Neural cell (in vitro differentiated cells): ENCODE measurements around the gene TRPM7. TPM values are rescaled to one million over a fixed set of nuclear protein-coding genes. Genes with fewer than 3 reads are reported as not detected.
"Not testable (repeated sequence)": the region's sequence is repeated elsewhere in the genome, so short reads cannot be mapped to it uniquely, and the experiment has no call there.

ENCODE experiments used
- H2AFZ ChIP-seq: fragments of 200-600, 300-800 bp; sonication (generic), shearing (Covaris generic); 2 replicates; pipeline ENCODE4 v1.6.0; 2014; ENCODE audit warnings: low read depth, mild to moderate bottlenecking, antibody characterized with exemption, low read length, moderate library complexity
- H3F3A ChIP-seq: fragments of 200-600 bp; shearing (Covaris generic); 2 replicates; pipeline ENCODE4 v1.6.1; 2016; ENCODE audit warnings: mild to moderate bottlenecking, moderate library complexity, mixed read lengths, antibody characterized with exemption, low read length; ENCODE audit not compliant: insufficient read depth, poor library complexity, severe bottlenecking
- H3K27ac ChIP-seq: fragments of 200-600, 300-800 bp; sonication (generic), shearing (Covaris generic); 2 replicates; pipeline ENCODE4 v1.5.1; 2014; ENCODE audit warnings: mild to moderate bottlenecking, low read length, moderate library complexity
- H3K27me3 ChIP-seq: fragments of 300-800, 200-600 bp; sonication (generic), shearing (Covaris generic); 2 replicates; pipeline ENCODE4 v1.6.0; 2014; ENCODE audit warnings: mild to moderate bottlenecking, low read depth, low read length, moderate library complexity; ENCODE audit not compliant: insufficient read depth
- H3K36me3 ChIP-seq: fragments of 300-800, 200-600 bp; sonication (generic), shearing (Covaris generic); 2 replicates; pipeline ENCODE4 v1.5.1; 2014; ENCODE audit warnings: mild to moderate bottlenecking, antibody characterized with exemption, low read length, moderate library complexity; ENCODE audit not compliant: insufficient read depth
- H3K4me2 ChIP-seq: fragments of 300-800, 200-600 bp; sonication (generic), shearing (Covaris generic); 2 replicates; pipeline ENCODE4 v1.6.0; 2014; ENCODE audit warnings: mild to moderate bottlenecking, low read length
- H3K4me3 ChIP-seq: fragments of 300-800, 200-600 bp; sonication (generic), shearing (Covaris generic); 2 replicates; pipeline ENCODE4 v1.5.1; 2014; ENCODE audit warnings: mild to moderate bottlenecking, low read length, moderate library complexity
- H3K79me2 ChIP-seq: fragments of 200-600 bp; shearing (Covaris generic); replicated peaks from 2 replicates; pipeline ENCODE4 v1.6.0; 2014; ENCODE audit warnings: mild to moderate bottlenecking, low read length, moderate library complexity; ENCODE audit not compliant: insufficient read depth
- H3K9ac ChIP-seq: fragments of 300-800, 200-600 bp; sonication (generic), shearing (Covaris generic); 2 replicates; pipeline ENCODE4 v1.6.1; 2016; ENCODE audit warnings: mild to moderate bottlenecking, low read length, mixed read lengths
- H3K9me2 ChIP-seq: fragments of 200-600 bp; shearing (Covaris generic); 2 replicates; pipeline ENCODE4 v1.6.1; 2016; ENCODE audit warnings: mild to moderate bottlenecking, low read length, mixed read lengths; ENCODE audit not compliant: insufficient read depth
- H3K9me3 ChIP-seq: fragments of 200-600, 300-800 bp; sonication (generic), shearing (Covaris generic); 2 replicates; pipeline ENCODE4 v1.6.1; 2016; ENCODE audit warnings: mild to moderate bottlenecking, mixed run types, low read length, moderate library complexity, mixed read lengths
- H4K20me1 ChIP-seq: fragments of 200-600 bp; shearing (Covaris generic); 2 replicates; pipeline ENCODE4 v1.6.1; 2016; ENCODE audit warnings: mild to moderate bottlenecking, mixed run types; ENCODE audit not compliant: insufficient read depth
- EP300 ChIP-seq: fragments of 450-650 bp; conservative IDR thresholded peaks from 2 replicates; pipeline ENCODE4 v1.6.1; 2014; ENCODE audit warnings: antibody characterized with exemption, mild to moderate bottlenecking, moderate library complexity; ENCODE audit not compliant: poor library complexity, severe bottlenecking
- EZH2 ChIP-seq: fragments of 200-600, 300-800 bp; shearing (Covaris generic), sonication (generic); IDR thresholded peaks from 2 replicates; pipeline ENCODE4 v1.6.1; 2014; ENCODE audit warnings: antibody characterized with exemption, low read length, borderline replicate concordance, mild to moderate bottlenecking; ENCODE audit not compliant: insufficient read depth, poor library complexity, severe bottlenecking
- MXI1 ChIP-seq: fragments of 450-650 bp; conservative IDR thresholded peaks from 2 replicates; pipeline ENCODE4 v1.6.1; 2014; ENCODE audit warnings: antibody characterized with exemption, mild to moderate bottlenecking; ENCODE audit not compliant: poor library complexity, severe bottlenecking
- POLR2AphosphoS5 ChIP-seq: IDR thresholded peaks from 2 replicates; pipeline ENCODE4 v1.6.1; 2012
- RAD21 ChIP-seq: fragments of 450-650 bp; conservative IDR thresholded peaks from 2 replicates; pipeline ENCODE4 v1.6.1; 2014; ENCODE audit warnings: antibody characterized with exemption, mild to moderate bottlenecking, moderate library complexity
- SMC3 ChIP-seq: fragments of 450-650 bp; conservative IDR thresholded peaks from 2 replicates; pipeline ENCODE4 v1.6.1; 2014; ENCODE audit warnings: antibody characterized with exemption, mild to moderate bottlenecking, moderate library complexity; ENCODE audit not compliant: poor library complexity
- TAF1 ChIP-seq: IDR thresholded peaks from 2 replicates; pipeline ENCODE4 v1.6.1; 2012; ENCODE audit warnings: low read depth
- polyA plus RNA-seq: library from polyadenylated mRNA; depleted of rRNA; stranded (reverse); fragments of >200 nt; gene quantifications from 2 replicates; pipeline ENCODE4 v1.2.3, GENCODE V29; 2014
- TF ChIP-seq, protein P1 (sequence below): IDR thresholded peaks from 2 replicates; pipeline ENCODE4 v1.6.1; 2012; ENCODE audit warnings: borderline replicate concordance
- TF ChIP-seq, protein P2 (sequence below): fragments of 450-650 bp; IDR thresholded peaks from 2 replicates; pipeline ENCODE4 v1.5.1; 2014; ENCODE audit warnings: antibody characterized with exemption, mild to moderate bottlenecking, moderate library complexity; ENCODE audit not compliant: poor library complexity, severe bottlenecking

TRPM7 gene
- polyA plus RNA-seq, 1 donor from 2014 or later = 30.7 TPM

DNA sequence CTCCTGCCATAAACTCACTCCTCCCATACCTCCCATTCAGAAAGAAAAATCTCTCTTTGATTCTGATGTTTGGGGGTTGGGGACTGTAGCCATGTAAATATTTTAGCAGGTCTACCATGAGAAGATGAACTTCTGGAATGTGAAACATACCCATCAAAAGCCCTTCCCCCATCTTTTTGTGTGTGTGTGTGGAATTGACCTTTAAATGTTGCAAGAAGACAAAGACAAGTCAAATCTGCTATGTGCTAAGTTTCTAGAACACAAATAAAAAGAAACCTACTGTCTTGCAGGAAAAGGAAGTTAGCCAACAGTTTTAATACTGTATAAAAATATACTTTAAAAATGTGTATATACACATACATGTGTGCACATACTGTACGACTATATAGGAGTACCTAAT is 110.4 kb downstream of the TRPM7 start:
- no peaks in the 10 kb centered on the region for H3F3A ChIP-seq
- no peak overlapping the region for H3K4me2 ChIP-seq
- H2AFZ ChIP-seq = no peak overlapping the region
- no peaks in the 10 kb centered on the region for H4K20me1 ChIP-seq
- H3K9ac ChIP-seq = no peak overlapping the region
- H3K79me2 ChIP-seq = no peaks in the 10 kb centered on the region
- H3K4me3 ChIP-seq = no peak overlapping the region
- H3K9me3 ChIP-seq = no peaks in the 10 kb centered on the region
- no peaks in the 10 kb centered on the region for H3K27me3 ChIP-seq
- H3K9me2 ChIP-seq = no peaks in the 10 kb centered on the region
- H3K36me3 ChIP-seq = no peaks in the 10 kb centered on the region
- H3K27ac ChIP-seq = no peak overlapping the region
- no peak for TF ChIP-seq RAD21
- no peak for TF ChIP-seq MXI1
- TF ChIP-seq, protein P1, sequence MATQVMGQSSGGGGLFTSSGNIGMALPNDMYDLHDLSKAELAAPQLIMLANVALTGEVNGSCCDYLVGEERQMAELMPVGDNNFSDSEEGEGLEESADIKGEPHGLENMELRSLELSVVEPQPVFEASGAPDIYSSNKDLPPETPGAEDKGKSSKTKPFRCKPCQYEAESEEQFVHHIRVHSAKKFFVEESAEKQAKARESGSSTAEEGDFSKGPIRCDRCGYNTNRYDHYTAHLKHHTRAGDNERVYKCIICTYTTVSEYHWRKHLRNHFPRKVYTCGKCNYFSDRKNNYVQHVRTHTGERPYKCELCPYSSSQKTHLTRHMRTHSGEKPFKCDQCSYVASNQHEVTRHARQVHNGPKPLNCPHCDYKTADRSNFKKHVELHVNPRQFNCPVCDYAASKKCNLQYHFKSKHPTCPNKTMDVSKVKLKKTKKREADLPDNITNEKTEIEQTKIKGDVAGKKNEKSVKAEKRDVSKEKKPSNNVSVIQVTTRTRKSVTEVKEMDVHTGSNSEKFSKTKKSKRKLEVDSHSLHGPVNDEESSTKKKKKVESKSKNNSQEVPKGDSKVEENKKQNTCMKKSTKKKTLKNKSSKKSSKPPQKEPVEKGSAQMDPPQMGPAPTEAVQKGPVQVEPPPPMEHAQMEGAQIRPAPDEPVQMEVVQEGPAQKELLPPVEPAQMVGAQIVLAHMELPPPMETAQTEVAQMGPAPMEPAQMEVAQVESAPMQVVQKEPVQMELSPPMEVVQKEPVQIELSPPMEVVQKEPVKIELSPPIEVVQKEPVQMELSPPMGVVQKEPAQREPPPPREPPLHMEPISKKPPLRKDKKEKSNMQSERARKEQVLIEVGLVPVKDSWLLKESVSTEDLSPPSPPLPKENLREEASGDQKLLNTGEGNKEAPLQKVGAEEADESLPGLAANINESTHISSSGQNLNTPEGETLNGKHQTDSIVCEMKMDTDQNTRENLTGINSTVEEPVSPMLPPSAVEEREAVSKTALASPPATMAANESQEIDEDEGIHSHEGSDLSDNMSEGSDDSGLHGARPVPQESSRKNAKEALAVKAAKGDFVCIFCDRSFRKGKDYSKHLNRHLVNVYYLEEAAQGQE = no peak
- no peak for TF ChIP-seq EP300
- TF ChIP-seq, protein P2, sequence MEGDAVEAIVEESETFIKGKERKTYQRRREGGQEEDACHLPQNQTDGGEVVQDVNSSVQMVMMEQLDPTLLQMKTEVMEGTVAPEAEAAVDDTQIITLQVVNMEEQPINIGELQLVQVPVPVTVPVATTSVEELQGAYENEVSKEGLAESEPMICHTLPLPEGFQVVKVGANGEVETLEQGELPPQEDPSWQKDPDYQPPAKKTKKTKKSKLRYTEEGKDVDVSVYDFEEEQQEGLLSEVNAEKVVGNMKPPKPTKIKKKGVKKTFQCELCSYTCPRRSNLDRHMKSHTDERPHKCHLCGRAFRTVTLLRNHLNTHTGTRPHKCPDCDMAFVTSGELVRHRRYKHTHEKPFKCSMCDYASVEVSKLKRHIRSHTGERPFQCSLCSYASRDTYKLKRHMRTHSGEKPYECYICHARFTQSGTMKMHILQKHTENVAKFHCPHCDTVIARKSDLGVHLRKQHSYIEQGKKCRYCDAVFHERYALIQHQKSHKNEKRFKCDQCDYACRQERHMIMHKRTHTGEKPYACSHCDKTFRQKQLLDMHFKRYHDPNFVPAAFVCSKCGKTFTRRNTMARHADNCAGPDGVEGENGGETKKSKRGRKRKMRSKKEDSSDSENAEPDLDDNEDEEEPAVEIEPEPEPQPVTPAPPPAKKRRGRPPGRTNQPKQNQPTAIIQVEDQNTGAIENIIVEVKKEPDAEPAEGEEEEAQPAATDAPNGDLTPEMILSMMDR = no peak
- no peak for TF ChIP-seq POLR2AphosphoS5
- TF ChIP-seq TAF1 = no peak
- TF ChIP-seq EZH2 = no peak
- TF ChIP-seq SMC3 = no peak

DNA sequence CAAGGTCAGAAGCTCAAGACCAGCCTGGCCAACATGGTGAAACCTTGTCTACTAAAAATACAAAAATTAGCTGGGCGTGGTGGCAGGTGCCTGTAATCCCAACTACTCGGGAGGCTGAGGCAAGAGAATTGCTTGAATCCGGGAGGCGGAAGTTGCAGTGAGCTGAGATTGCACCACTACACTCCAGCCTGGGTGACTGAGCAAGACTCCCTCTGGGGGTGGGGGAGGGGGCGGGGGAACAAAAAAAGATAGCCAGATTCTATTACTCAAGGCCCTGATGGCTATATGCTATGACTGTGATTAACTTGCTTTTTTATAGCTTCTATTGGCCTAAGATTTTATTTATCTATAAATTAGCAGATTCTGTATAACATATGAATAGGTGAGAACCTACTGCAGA is 112.8 kb downstream of the TRPM7 start:
- H3K9me3 ChIP-seq, H3K27me3 ChIP-seq, H3K4me2 ChIP-seq, H3F3A ChIP-seq, H3K79me2 ChIP-seq, H3K9me2 ChIP-seq, H3K9ac ChIP-seq, H3K27ac ChIP-seq, H3K36me3 ChIP-seq, H4K20me1 ChIP-seq, H2AFZ ChIP-seq, H3K4me3 ChIP-seq: not testable (repeated sequence)

DNA sequence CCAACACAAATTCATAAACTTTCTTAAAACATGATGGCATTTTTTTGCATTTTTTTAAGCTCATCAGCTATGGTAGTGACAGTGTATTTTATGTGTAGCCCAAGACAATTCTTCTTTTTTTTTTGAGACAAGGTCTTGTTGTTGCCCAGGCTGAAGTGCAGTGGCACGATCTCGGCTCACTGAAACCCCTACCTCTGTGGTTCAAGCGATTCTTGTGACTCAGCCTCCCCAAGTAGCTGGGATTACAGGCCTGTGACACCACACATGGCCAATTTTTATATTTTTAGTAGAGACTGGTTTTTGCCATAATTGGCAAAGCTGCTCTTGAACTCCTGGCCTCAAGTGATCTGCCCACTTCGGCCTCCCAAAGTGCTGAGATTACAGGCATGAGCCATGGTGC is 122.8 kb downstream of the TRPM7 start:
- no peak overlapping the region for H3K4me3 ChIP-seq
- no peaks in the 10 kb centered on the region for H3F3A ChIP-seq
- no peak overlapping the region for H3K27ac ChIP-seq
- no peaks in the 10 kb centered on the region for H3K79me2 ChIP-seq
- no peaks in the 10 kb centered on the region for H3K9me2 ChIP-seq
- H3K4me2 ChIP-seq = no peak overlapping the region
- H3K27me3 ChIP-seq = no peaks in the 10 kb centered on the region
- no peak overlapping the region for H2AFZ ChIP-seq
- H3K9ac ChIP-seq = no peak overlapping the region
- H3K36me3 ChIP-seq = no peaks in the 10 kb centered on the region
- TF ChIP-seq, protein P1 = no peak
- TF ChIP-seq EP300 = no peak
- no peak for TF ChIP-seq RAD21
- TF ChIP-seq EZH2 = no peak
- TF ChIP-seq POLR2AphosphoS5 = no peak
- TF ChIP-seq MXI1 = no peak
- TF ChIP-seq SMC3 = no peak
- TF ChIP-seq, protein P2 = no peak
- no peaks in the 10 kb centered on the region for H4K20me1 ChIP-seq
- H3K9me3 ChIP-seq = no peaks in the 10 kb centered on the region
